OCI-LY7 (cell line): Measurements from ENCODE around the gene GNA12. TPM values are rescaled to one million over a fixed set of nuclear protein-coding genes. Genes with fewer than 3 reads are reported as not detected.
A peak's percentile ranks its signal among the peaks of the same experiment; 100 is the strongest.

Experiments used
- BruUV-seq: library from RNA; stranded (reverse); fragments of 400-500 nt; replicated peaks from 2 replicates; lab custom pipeline; 2021; lab: Mats Ljungman, UMichigan
- CTCF ChIA-PET: fragments of 300-600 bp; sonication (Branson Sonifier 250); formaldehyde crosslinking; loops from one replicate; lab custom pipeline; 2022; ENCODE audit warnings: antibody characterized with exemption; ENCODE audit not compliant: unreplicated experiment; lab: Charles Lee
- POLR2A ChIA-PET: fragments of 300-600 bp; sonication (Branson Sonifier 250); formaldehyde crosslinking; loops from one replicate; lab custom pipeline; 2022; ENCODE audit warnings: antibody characterized with exemption; lab: Charles Lee
- DNase-seq: peaks from one replicate; pipeline ENCODE4 v3.0.0-alpha.2; 2015; ENCODE audit warnings: low spot score
- H2AFZ ChIP-seq: fragments of 200-600 bp; sonication (generic), shearing (Covaris generic); 2 replicates; pipeline ENCODE4 v1.6.1; 2014; ENCODE audit warnings: mild to moderate bottlenecking, antibody characterized with exemption, low read length, moderate library complexity
- H3K27ac ChIP-seq: fragments of 200-600 bp; sonication (generic); 2 replicates; pipeline ENCODE4 v1.5.1; 2014; ENCODE audit warnings: mixed run types, low read depth, mild to moderate bottlenecking, moderate library complexity, low read length, inconsistent platforms; ENCODE audit not compliant: poor library complexity, severe bottlenecking
- H3K36me3 ChIP-seq: fragments of 200-600 bp; sonication (generic); 2 replicates; pipeline ENCODE4 v1.6.1; 2014; ENCODE audit warnings: mild to moderate bottlenecking, antibody characterized with exemption, low read length, moderate library complexity, mixed read lengths; ENCODE audit not compliant: insufficient read depth
- H3K4me1 ChIP-seq: fragments of 200-600 bp; sonication (generic); 2 replicates; pipeline ENCODE4 v1.5.1; 2014; ENCODE audit warnings: mild to moderate bottlenecking, low read length; ENCODE audit not compliant: insufficient read depth, poor library complexity, severe bottlenecking
- H3K4me2 ChIP-seq: fragments of 200-600 bp; sonication (generic); 2 replicates; pipeline ENCODE4 v1.6.1; 2014; ENCODE audit warnings: mild to moderate bottlenecking, low read length
- H3K4me3 ChIP-seq: fragments of 200-600 bp; sonication (generic); 2 replicates; pipeline ENCODE4 v1.5.1; 2014; ENCODE audit warnings: mild to moderate bottlenecking, low read depth, low read length; ENCODE audit not compliant: poor library complexity, severe bottlenecking
- H3K79me2 ChIP-seq: fragments of 200-600 bp; sonication (generic); 2 replicates; pipeline ENCODE4 v1.6.1; 2016; ENCODE audit warnings: low read depth, mild to moderate bottlenecking, low read length, moderate library complexity, mixed read lengths; ENCODE audit not compliant: insufficient read depth
- H3K9me2 ChIP-seq: fragments of 200-600 bp; sonication (generic); 2 replicates; pipeline ENCODE4 v1.6.1; 2016; ENCODE audit warnings: mild to moderate bottlenecking, low read length, mixed read lengths; ENCODE audit not compliant: insufficient read depth
- H3K9me3 ChIP-seq: fragments of 200-600 bp; sonication (generic); 2 replicates; pipeline ENCODE4 v1.6.1; 2014; ENCODE audit warnings: mild to moderate bottlenecking, mixed run types, low read length, mixed read lengths
- H4K20me1 ChIP-seq: fragments of 200-600 bp; sonication (generic); 2 replicates; pipeline ENCODE4 v1.6.1; 2014; ENCODE audit warnings: mild to moderate bottlenecking, antibody characterized with exemption, low read length, moderate library complexity, mixed read lengths; ENCODE audit not compliant: insufficient read depth
- EZH2phosphoT487 ChIP-seq: fragments of 200-600 bp; sonication (generic); IDR thresholded peaks from 2 replicates; pipeline ENCODE4 v1.6.1; 2018; ENCODE audit warnings: low read depth, borderline replicate concordance, mild to moderate bottlenecking, mixed run types, antibody characterized with exemption, low read length, moderate library complexity, mixed read lengths
- intact Hi-C: fragments of 100-400 bp; cut with micrococcal nuclease; formaldehyde crosslinking; loops from one replicate; pipeline ENCODE4 v1.10.0; 2022; ENCODE audit not compliant: unreplicated experiment
- total RNA-seq, 2 experiments: library from RNA; depleted of rRNA in 1 of 2; stranded (reverse); fragments of >200 nt in 1 of 2; shearing (Covaris generic) in 1 of 2; gene quantifications; 2 replicates each; pipeline ENCODE4 v1.2.3, GENCODE V29; 2014 to 2022
- TF ChIP-seq, protein P1 (sequence below): fragments of 200-600 bp; sonication (generic); conservative IDR thresholded peaks from 2 replicates; pipeline ENCODE4 v1.5.1; 2014; ENCODE audit warnings: mild to moderate bottlenecking, antibody characterized with exemption, low read length, moderate library complexity, mixed read lengths

The GNA12 gene
- total RNA-seq, 2 experiments from 2014 or later, result 10.3 to 35.9 TPM

DNA sequence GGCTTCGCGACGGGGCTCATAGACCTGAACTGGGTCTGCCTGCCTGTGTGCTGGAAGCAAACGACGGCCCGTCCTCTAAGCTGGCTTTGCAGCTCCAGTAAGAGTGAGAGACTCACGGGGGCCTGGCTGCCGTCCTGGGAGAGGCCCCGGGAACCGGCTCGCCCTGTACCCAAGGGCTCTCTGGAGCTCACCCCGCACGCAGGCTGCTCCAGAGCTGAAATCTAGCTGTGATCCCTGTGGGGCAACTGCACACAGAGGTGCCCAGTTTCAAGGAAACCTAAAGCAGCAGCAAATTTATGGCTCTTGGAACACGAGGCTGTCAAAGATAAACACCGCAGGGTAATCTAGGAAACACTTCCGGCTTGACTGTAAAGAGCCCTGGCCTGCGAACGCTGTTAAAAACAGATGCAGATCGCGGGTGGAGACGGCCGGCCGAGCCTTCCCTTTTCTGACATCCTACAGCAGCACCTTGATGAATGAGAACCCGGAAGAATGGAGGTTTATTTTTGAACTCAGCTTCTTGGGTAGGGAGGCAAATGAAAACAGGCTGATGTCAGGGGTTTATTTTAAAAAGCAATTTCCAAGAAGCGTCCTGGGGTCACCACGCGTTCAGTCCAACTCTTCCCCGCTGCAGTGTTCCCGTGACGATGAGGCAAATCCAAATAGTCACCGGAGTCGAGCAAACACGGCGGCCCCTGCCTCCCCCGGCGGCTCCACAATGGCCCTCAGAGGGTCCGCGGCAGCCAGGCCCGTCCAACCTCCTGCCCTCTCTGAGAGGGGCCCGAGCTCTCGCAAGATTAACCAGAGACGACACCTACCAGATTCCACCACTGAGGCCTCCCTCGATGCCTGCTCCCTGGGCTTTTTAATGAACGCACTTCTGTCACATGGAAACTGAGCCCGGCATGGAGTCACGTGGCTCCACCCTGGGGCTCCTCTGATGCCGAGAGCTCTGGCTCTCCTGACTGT, 126.5 kb downstream of the GNA12 start:
- ChIA-PET CTCF (interaction anchor here (0.9 to 2.2 kb wide), 2 partner anchors 7 to 16 kb away, joined by 3 to 12 read pairs; no protein-coding TSS in a partner anchor), POLR2A (no interaction called here)
- Histone ChIP-seq H3K4me2 (0 out of 2 replicates have a peak overlapping the region, but pooled peaks have one; percentile 0), H3K9me2 (no peaks in the 10 kb centered on the region), H3K9me3 (no peaks in the 10 kb centered on the region), H2AFZ (no peak overlapping the region), H3K36me3 (no peaks in the 10 kb centered on the region), H3K27ac (no peak overlapping the region), H4K20me1 (no peaks in the 10 kb centered on the region), H3K79me2 (no peaks in the 10 kb centered on the region), H3K4me1 (peaks cover 32% of the 10 kb centered on the region), H3K4me3 (no peak overlapping the region)
- TF ChIP-seq, protein P1, sequence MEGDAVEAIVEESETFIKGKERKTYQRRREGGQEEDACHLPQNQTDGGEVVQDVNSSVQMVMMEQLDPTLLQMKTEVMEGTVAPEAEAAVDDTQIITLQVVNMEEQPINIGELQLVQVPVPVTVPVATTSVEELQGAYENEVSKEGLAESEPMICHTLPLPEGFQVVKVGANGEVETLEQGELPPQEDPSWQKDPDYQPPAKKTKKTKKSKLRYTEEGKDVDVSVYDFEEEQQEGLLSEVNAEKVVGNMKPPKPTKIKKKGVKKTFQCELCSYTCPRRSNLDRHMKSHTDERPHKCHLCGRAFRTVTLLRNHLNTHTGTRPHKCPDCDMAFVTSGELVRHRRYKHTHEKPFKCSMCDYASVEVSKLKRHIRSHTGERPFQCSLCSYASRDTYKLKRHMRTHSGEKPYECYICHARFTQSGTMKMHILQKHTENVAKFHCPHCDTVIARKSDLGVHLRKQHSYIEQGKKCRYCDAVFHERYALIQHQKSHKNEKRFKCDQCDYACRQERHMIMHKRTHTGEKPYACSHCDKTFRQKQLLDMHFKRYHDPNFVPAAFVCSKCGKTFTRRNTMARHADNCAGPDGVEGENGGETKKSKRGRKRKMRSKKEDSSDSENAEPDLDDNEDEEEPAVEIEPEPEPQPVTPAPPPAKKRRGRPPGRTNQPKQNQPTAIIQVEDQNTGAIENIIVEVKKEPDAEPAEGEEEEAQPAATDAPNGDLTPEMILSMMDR, result no peak
- TF ChIP-seq EZH2phosphoT487, result no peak
- BruUV-seq, result no TSS peak
- intact Hi-C loops, result no loop called here
- DNase-seq, result peak; percentile 70

DNA sequence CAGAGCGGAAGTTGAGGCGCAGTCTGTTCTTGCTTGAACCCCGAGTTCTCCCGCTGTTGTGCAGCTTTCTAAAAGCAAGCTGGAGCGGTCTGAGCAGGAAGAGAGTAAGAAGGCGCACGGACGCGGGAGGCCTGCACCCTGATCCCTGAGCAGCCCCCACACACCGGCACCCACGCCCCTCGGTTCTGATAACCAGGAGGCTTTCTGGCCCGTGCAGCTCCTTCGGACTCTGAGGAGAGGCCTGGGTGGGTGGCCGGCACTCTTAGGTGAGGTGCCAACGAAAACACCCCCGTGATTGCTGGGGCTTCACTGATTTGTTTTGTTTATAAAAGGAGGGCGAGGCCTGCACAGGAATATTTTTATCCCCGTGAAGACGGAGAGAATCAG, 127.2 kb downstream of the GNA12 start:
- no peak for TF ChIP-seq EZH2phosphoT487
- TF ChIP-seq, protein P1, result no peak
- Histone ChIP-seq H3K4me1 (peaks cover 32% of the 10 kb centered on the region), H3K9me2 (no peaks in the 10 kb centered on the region), H3K9me3 (no peaks in the 10 kb centered on the region), H4K20me1 (no peaks in the 10 kb centered on the region), H3K4me2 (no peak overlapping the region), H3K36me3 (no peaks in the 10 kb centered on the region), H3K79me2 (no peaks in the 10 kb centered on the region), H3K4me3 (no peak overlapping the region), H2AFZ (no peak overlapping the region), H3K27ac (no peak overlapping the region)
- CTCF ChIA-PET, result interaction anchor here (0.9 kb wide), 1 partner anchor 15 kb away, joined by 3 read pairs; no protein-coding TSS in a partner anchor
- intact Hi-C loops, result no loop called here
- no peak for DNase-seq
- POLR2A ChIA-PET, result no interaction called here
- BruUV-seq, result no TSS peak

DNA sequence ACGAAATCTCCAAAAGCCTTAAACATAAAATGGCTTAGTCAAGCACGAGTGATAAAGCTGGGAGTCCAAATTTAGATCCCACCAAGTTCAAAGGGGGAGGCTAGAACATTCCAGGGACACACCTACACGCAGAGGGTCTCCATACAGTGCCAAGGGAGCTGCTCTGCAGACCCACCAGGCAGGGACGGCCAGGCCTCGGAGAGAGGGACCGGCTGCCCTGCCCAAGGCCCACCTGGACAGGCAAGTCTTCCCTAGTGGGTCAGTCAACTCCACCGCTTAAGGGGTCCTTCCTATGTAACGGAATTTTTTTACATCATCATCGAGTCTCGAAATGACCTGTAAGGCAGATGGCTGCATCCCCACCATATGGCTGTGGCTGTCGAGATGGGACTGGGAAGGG, 127.6 kb downstream of the GNA12 start:
- TF ChIP-seq, protein P1, result no peak
- TF ChIP-seq EZH2phosphoT487, result no peak
- Histone ChIP-seq H3K36me3 (no peaks in the 10 kb centered on the region), H3K4me1 (peaks cover 36% of the 10 kb centered on the region), H3K4me3 (no peak overlapping the region), H3K9me2 (no peaks in the 10 kb centered on the region), H4K20me1 (no peaks in the 10 kb centered on the region), H3K79me2 (no peaks in the 10 kb centered on the region), H3K27ac (no peak overlapping the region), H2AFZ (no peak overlapping the region), H3K4me2 (peak overlapping the region; percentile 38), H3K9me3 (no peaks in the 10 kb centered on the region)
- ChIA-PET CTCF (no interaction called here), POLR2A (no interaction called here)
- intact Hi-C loops, result no loop called here
- no peak for DNase-seq
- no TSS peak for BruUV-seq
